Measurements from ENCODE around the gene FASLG.

DNA sequence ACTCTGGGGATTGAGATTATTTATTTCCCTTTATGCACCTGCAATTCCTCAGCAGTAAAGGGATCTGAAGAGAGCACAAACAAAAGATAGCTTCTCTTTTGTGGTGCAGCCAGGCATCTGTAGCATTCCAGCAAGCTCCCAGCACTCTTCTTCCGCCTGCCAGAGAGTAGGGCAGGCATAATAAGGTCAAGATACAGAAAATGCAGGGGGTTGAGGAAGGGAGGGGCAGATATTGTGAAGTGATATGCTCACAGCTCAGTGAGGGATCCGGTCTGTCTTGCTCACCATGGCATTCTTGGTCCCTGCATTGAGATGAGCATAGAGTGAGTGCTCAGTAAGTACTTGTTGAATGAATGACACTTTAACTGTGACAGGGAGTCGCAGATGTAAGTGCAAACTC lies 23.9 kb downstream of the FASLG start:
- TF ChIP-seq, protein P1, sequence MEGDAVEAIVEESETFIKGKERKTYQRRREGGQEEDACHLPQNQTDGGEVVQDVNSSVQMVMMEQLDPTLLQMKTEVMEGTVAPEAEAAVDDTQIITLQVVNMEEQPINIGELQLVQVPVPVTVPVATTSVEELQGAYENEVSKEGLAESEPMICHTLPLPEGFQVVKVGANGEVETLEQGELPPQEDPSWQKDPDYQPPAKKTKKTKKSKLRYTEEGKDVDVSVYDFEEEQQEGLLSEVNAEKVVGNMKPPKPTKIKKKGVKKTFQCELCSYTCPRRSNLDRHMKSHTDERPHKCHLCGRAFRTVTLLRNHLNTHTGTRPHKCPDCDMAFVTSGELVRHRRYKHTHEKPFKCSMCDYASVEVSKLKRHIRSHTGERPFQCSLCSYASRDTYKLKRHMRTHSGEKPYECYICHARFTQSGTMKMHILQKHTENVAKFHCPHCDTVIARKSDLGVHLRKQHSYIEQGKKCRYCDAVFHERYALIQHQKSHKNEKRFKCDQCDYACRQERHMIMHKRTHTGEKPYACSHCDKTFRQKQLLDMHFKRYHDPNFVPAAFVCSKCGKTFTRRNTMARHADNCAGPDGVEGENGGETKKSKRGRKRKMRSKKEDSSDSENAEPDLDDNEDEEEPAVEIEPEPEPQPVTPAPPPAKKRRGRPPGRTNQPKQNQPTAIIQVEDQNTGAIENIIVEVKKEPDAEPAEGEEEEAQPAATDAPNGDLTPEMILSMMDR (IDR thresholded peaks at IDR 0.05): no peak
- no peak for TF ChIP-seq POLR2A (IDR thresholded peaks at IDR 0.05)

All from lower leg skin (tissue), 3 donors.